KOPT-K1 (cell line): ENCODE measurements around the gene OR5K2.

Experiments used
- H3K27ac ChIP-seq: fragments of 200-600 bp; sonication (generic); 2 replicates; pipeline ENCODE4 v1.5.1; 2016; ENCODE audit warnings: antibody characterized with exemption, mild to moderate bottlenecking, low read depth, low read length; ENCODE audit not compliant: poor library complexity, severe bottlenecking
- H3K36me3 ChIP-seq: fragments of 200-600 bp; sonication (generic); 2 replicates; pipeline ENCODE4 v1.5.1; 2017; ENCODE audit warnings: antibody characterized with exemption, mild to moderate bottlenecking, low read length, moderate library complexity; ENCODE audit not compliant: insufficient read depth
- H3K9me3 ChIP-seq: fragments of 200-600 bp; sonication (generic); 2 replicates; pipeline ENCODE4 v1.5.1; 2017; ENCODE audit warnings: antibody characterized with exemption, low read length, mild to moderate bottlenecking; ENCODE audit not compliant: insufficient read depth, poor library complexity, severe bottlenecking

The OR5K2 gene

DNA sequence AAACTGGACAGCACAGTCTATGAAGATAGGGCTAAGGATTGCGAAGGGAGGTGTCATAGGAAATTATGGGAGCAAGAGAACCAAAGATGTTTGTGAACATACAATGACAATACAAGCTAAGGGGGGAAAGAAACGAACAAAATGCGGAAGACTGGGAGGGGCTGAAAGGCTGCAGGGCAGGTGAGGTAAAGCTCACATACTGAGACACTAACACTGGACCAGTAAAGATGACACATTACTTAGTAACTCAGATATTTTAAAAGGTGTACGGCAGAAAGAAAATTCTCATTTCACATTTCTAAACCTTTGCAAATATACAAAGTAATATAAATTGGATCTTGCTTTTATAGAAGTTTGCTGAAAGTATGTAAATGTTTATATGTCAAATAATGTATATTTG lies 15.1 kb downstream of the OR5K2 start:
- no peak overlapping the region for H3K27ac ChIP-seq
- no peaks in the 10 kb centered on the region for H3K9me3 ChIP-seq
- peaks cover 39% of the 10 kb centered on the region for H3K36me3 ChIP-seq

DNA sequence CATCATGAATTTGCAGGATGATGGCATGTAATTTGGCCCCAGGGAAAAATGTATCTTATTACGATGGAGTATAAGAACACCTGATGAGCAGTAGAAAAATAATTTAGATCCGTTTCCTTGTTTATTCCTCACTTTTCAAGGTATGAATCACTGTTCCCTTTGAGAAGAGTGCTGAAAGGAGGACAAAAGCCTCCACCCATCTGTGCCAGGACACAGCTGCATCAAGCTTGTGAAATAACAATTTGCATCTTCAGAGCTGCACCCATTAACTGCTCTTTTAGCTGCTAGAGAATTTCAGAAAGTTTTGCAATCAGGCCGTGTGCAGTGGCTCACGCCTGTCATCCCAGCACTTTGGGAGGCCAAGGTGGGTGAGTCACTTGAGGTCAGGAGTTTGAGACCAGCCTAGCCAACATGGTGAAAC lies 15.6 kb downstream of the OR5K2 start:
- H3K27ac ChIP-seq, result no peak overlapping the region
- peaks cover 44% of the 10 kb centered on the region for H3K36me3 ChIP-seq
- H3K9me3 ChIP-seq, result no peaks in the 10 kb centered on the region

DNA sequence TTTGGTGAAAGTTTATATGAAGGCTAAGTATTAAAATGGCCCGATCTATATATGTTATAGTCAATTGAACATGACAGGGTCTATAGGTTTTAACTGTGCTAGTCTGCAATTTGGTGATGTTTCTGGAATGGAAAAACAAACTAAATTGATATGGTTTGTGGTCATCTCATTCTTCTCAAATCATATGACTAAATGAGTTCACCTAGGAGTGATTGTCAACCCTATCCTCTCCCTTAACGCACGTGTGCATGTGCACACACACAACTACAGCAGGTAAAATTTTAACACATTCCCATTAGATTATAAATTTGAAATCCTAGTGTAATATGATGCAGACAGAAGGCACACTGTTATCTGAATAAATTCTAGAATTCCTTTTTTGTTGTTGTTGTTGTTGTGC lies 16.3 kb downstream of the OR5K2 start:
- Histone ChIP-seq H3K27ac (no peak overlapping the region), H3K36me3 (peaks cover 51% of the 10 kb centered on the region)

DNA sequence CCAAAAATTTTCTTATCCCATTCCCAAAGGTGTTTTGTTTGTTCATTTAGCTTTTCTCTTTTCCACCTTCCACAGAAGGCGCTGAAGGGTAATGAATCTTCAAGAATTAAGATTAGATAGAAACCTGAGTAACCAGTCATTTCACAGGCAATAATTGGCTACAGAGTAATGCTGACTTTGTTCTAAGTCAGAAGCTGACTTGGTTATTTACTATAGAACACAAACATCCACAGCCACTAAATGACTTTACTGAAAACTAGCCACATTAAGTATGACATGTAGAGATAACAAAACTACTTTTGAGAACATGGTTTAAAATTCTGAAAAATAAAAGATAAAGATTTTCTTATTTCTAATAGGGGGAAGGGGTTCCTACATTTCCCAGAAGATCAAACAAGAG lies 17.5 kb downstream of the OR5K2 start:
- H3K27ac ChIP-seq, result no peak overlapping the region
- H3K36me3 ChIP-seq, result peaks cover 63% of the 10 kb centered on the region
- H3K9me3 ChIP-seq, result no peaks in the 10 kb centered on the region

More for the DNA sequence above, 16.3 kb downstream of the OR5K2 start:
- H3K9me3 ChIP-seq, result no peaks in the 10 kb centered on the region

DNA sequence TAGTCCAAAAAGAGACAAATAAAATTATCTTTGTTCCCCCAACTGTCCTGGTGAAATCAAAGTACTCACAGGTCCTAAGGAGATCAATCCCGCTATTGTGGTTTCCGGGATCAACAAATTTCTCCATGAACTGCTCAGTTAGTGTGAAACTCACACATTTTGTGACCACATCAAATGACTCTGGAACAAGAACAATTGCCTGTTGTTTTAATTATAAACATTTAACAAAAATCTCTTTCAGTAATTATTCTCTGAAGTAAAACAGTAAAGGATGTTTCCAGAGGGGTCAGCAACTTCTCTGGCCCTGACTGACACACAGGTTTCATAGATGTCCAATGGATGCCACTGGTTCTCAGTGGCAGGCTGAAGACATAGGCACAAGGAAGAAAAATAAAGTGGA lies 21.3 kb downstream of the OR5K2 start:
- no peaks in the 10 kb centered on the region for H3K9me3 ChIP-seq
- peaks cover 71% of the 10 kb centered on the region for H3K36me3 ChIP-seq
- no peak overlapping the region for H3K27ac ChIP-seq

DNA sequence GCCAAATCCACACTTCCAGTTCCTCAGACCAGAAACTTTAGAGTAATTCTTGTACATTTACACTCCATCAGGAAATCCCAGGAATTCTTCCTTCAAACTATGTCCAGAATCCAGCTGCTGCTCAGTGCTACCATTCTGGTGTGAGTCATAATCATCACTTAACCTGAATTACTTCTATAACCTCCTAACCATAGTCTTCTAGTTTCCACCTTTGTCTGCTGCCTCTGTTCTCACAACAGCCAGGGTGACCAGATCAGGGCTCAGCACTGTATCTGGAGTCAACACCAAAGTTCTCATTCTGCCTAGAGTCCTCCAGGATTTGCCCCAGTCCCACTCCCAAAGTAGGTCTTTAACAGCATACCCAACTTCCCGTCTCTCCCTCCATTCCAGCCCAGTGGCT lies 21.9 kb downstream of the OR5K2 start:
- Histone ChIP-seq H3K36me3 (peaks cover 65% of the 10 kb centered on the region), H3K27ac (no peak overlapping the region), H3K9me3 (no peaks in the 10 kb centered on the region)

DNA sequence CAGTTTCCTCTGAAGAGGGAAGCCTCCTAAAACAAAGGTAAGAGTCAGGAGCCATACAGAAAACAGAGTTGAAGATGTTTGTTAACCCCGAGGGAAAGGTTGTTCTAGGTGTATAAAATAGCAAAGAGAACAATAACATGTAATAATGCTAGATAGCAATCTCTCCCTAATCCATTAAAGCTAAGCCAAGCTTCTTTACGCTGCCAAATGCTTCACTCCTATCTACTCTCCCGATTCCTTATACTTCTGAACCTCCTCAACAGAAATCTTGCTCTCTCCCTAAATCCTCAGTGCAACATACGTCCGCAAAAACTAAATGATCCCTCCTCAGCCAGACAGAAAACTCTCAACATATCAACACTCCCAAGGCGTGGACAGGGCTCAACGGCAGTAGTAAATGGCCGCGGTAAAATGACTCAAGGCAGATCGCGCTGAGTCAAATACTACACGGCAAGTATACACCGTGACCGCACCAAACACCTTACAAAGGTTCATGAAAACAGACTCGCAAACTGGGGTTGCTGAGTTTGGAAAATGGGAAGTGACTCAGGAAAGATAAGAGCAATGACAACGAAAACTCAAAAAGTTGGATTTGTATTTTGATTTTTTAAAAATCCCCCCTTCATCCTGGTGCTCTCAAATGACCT lies 24.5 kb downstream of the OR5K2 start:
- Histone ChIP-seq H3K27ac (peak overlapping the region; percentile 70), H3K9me3 (no peaks in the 10 kb centered on the region), H3K36me3 (peaks cover 40% of the 10 kb centered on the region)

DNA sequence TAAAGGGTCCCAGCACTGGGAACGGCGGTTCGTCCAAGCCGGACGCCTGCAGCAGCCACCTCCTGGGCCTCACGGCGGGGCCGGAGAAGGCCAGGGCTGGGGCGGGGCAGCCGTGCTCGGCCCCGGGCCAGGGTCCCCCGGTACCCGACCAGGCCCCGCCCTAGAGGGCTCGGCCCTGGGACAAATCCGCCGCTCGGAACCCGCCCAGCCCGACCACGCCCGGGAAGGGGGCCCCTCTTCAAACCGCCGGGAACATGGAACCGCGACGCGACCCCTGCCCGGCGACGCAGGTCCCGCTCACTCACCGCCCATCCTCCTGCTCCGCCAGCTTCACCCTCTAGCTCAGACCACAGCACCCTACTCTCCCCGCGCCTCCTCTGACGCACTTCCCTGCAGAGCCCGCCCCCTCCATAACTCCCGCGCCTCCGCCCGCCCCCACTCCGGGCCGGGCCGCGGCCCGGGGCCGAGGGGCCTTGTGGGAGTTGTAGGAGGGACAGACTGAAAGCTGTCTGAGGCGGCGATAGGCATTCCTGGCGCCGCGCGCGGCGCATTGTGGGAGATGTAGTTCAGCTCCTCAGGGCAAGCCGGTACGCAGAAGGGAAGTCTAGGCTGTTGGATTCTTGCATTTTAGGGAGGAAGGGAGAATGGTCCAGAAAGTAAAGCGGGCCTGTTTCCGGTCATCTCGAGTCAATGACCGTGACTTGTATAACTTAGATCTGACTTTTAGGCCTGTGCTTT lies 25.2 kb downstream of the OR5K2 start, which contains the start of gene CLDND1:
CLDND1 (minus strand) TSS at position 359 of the 738 bp plus-strand sequence. CDS start 1,478 bp downstream, outside the sequence.
- H3K9me3 ChIP-seq, result no peaks in the 10 kb centered on the region
- H3K36me3 ChIP-seq, result peaks cover 35% of the 10 kb centered on the region
- H3K27ac ChIP-seq, result peak within 1 kb of the TSS; percentile 70

DNA sequence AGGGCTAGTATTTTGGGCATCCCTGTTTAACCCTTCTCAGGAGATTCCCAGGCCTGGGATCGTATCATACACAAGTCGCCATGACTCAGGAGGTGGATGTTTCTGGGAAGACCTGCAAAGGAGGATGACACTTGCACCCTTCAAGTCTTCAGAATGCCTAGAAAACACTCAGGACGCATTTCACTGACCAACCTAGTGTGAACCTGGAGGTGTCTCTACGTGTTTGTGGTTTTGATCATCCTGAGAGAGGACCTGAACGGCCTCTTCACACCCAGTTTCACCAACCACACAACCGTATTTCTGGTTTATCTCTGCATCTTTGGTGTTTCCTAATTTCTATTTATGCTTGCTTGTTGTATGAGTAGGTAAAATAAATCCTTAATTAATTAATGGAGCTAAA lies 28.0 kb downstream of the OR5K2 start:
- no peaks in the 10 kb centered on the region for H3K9me3 ChIP-seq
- H3K27ac ChIP-seq, result no peak overlapping the region
- H3K36me3 ChIP-seq, result peaks cover 7% of the 10 kb centered on the region

DNA sequence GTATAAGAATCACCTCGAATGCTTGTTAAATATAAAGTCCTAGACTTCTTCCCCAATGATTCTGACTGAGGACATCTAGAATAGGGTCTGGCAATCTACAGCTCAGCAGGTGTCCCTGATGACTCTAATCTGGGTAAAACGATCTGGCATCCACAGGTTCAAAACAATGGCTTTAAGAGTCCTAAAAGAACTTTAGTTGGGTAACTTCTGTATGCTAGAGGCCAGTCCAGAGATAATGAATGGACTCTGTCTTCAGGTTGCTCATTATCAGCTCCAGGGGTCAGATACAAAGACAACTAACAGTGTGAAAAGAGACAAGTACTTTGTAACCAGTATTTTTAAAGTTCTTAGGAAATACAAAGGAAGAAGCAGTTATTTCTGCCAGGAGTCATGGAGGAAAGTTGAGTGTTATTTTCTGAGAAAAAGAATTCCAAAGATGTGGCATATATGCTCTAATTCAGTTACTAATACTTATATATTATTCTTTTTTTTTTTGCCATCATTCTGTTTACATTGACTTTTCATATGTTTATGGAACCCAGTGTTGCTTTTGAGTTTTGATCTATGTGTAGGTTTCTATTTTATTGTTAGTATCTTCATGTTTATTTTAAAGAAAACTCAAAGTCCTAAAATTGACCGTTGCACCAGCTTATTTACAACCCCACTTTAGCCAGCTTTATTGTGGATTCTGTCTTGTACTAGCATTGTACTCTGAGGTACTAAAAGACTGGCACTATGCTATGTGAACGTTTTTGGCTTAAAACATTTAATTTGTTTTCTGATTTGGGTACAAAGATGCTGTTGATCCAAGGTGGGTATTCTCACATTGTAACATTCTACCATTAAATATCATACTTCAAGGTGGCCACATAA lies 31.2 kb downstream of the OR5K2 start:
- Histone ChIP-seq H3K27ac (no peak overlapping the region), H3K36me3 (no peaks in the 10 kb centered on the region), H3K9me3 (no peaks in the 10 kb centered on the region)

DNA sequence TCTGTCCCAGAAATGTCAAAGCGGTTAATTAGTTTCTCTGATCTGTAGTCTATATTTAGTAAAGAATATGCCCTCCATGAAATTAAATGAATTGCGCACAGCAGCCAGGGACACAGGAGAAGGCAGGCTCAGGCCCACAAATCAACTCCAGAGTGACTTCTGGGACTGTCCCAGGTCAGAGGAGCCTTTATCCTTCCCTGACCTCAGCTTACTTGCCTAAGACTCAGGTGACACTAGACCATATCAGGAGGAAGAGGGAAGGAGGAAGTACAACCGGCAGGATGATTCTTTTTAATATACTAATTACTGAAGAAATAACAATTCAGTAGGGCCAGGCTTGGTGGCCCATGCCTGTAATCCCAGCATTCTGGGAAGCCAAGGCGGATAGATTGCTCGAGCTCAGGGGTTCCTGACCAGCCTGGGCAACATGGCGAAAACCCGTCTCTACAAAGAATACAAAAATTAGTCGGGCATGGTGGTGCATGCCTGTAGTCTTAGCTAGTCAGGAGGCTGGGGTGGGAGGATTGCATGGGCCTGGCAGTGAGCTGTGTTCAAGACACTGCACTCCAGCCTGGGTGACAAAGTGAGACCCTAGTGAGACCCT lies 32.5 kb downstream of the OR5K2 start:
- no peaks in the 10 kb centered on the region for H3K36me3 ChIP-seq
- no peaks in the 10 kb centered on the region for H3K9me3 ChIP-seq
- H3K27ac ChIP-seq, result no peak overlapping the region

DNA sequence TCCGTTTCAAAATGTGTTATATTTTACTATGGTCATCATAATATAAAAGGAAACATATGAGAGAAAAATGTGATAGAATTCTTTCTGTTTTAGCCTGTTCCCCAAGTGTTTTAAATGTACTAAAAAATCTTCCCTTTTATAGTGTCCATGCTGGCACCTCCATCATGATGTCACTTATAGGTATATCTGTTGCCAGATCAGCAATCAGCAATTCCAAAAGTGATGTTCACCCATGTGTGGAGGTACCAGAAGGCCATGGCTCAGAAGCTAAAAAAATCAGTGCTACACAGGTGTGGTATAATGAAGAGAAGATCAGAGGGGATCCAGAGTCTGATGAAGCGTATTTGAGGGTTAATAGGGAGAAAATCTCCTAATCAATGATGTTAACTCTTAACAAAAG lies 33.2 kb downstream of the OR5K2 start:
- Histone ChIP-seq H3K27ac (no peak overlapping the region), H3K36me3 (no peaks in the 10 kb centered on the region), H3K9me3 (no peaks in the 10 kb centered on the region)

DNA sequence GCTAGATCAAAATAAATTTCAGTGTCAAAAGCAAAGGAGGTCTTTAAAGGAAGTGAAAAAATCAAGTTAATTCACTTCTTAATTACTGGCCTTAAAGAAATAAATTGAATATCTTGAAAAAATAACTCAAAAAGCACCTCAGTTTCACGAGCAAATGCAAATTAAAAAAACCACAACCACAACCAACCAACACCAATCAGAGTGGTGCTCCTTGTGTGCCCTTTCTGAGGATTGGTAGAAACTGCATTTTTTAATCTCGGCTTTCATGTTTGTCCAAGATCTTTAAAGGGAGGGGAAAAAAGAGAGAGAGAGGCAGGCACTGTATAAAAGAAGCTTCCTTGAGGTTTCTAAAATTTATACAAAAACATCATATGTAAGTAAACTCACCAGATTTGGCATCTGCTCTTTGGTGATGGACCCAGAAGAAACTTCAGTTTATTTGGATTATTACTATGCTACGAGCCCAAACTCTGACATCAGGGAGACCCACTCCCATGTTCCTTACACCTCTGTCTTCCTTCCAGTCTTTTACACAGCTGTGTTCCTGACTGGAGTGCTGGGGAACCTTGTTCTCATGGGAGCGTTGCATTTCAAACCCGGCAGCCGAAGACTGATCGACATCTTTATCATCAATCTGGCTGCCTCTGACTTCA lies 34.3 kb downstream of the OR5K2 start, which contains the start of gene GPR15:
GPR15 (plus strand) TSS at position 357 of the 653 bp plus-strand sequence; CDS start at position 413, 56 bp downstream.
- H3K9me3 ChIP-seq, result no peaks in the 10 kb centered on the region
- no peak within 1 kb of the TSS for H3K27ac ChIP-seq
- H3K36me3 ChIP-seq, result no peaks in the 10 kb centered on the region

DNA sequence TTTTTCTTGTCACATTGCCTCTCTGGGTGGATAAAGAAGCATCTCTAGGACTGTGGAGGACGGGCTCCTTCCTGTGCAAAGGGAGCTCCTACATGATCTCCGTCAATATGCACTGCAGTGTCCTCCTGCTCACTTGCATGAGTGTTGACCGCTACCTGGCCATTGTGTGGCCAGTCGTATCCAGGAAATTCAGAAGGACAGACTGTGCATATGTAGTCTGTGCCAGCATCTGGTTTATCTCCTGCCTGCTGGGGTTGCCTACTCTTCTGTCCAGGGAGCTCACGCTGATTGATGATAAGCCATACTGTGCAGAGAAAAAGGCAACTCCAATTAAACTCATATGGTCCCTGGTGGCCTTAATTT lies 34.8 kb downstream of the OR5K2 start:
- H3K9me3 ChIP-seq, result no peaks in the 10 kb centered on the region
- no peak overlapping the region for H3K27ac ChIP-seq
- H3K36me3 ChIP-seq, result no peaks in the 10 kb centered on the region
